Measurements from ENCODE around the gene SOX1. TPM values are rescaled to one million over a fixed set of nuclear protein-coding genes. Genes with fewer than 3 reads are reported as not detected.

The SOX1 gene
- total and polyA plus RNA-seq, 11 donors = not detected

- Histone ChIP-seq H3K9me3 (no peaks in the 10 kb centered on the region), H3K27me3 (peaks cover 35 to 98% (median 78%) of the 10 kb centered on the region in 9 donors), H3K4me3 (no peak overlapping the region), H3K27ac (no peak overlapping the region), H3K36me3 (no peaks in the 10 kb centered on the region), H3K4me1 (peaks cover 0 to 34% (median 0%) of the 10 kb centered on the region in 12 donors)
- TF ChIP-seq CTCF (IDR thresholded peaks at IDR 0.05) (no peak), POLR2A (IDR thresholded peaks at IDR 0.05) (no peak)
- intact Hi-C loops (cut with DNase I) = no loop called here
- DNase-seq = no peak
- 1 to 3% (median 2%) methylated on average over 24 to 35 of the region's 35 CpGs for WGBS, 4 donors
- no peak for ATAC-seq
These were observed 38.3 kb downstream of the SOX1 start for GRCh38 chr13:112105244-112105681.

DNA sequence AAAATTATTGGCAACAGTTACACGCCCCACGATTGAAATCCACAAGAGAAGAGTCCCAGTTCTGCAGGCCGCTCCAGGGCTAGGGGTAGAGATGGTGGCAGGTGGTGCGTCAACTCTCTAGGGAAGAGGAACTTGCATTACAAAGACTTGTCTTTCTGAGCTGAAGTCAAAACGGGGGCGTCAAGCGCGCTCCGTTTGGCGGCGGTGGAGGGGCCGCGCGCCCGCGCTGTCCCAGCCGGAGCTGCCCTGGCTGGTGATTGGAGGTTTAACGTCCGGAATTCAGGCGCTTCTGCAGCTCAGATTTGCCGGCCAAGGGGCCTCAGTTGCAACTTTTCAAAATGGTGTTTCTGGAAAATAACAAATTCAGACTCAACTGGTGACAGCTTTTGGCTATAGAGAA, 38.9 kb downstream of the SOX1 start:
- WGBS, 4 donors = 1 to 3% (median 2%) methylated on average over 21 of the region's 21 CpGs
- Histone ChIP-seq H3K27ac (no peak overlapping the region), H3K9me3 (no peaks in the 10 kb centered on the region), H3K36me3 (no peaks in the 10 kb centered on the region), H3K4me3 (no peak overlapping the region), H3K27me3 (peaks cover 38 to 100% (median 84%) of the 10 kb centered on the region in 9 donors), H3K4me1 (peaks cover 0 to 34% (median 0%) of the 10 kb centered on the region in 12 donors)
- intact Hi-C loops (cut with DNase I) = no loop called here
- ATAC-seq (no peak), DNase-seq (no peak)
- TF ChIP-seq POLR2A (IDR thresholded peaks at IDR 0.05) = no peak
- TF ChIP-seq CTCF (IDR thresholded peaks at IDR 0.05) = no peak

- H3K9me3 ChIP-seq = no peaks in the 10 kb centered on the region
- H3K27me3 ChIP-seq = peaks cover 38 to 100% (median 80%) of the 10 kb centered on the region in 9 donors
- TF ChIP-seq CTCF (IDR thresholded peaks at IDR 0.05) = no peak
- no peak for TF ChIP-seq POLR2A (IDR thresholded peaks at IDR 0.05)
- 4 to 5% (median 5%) methylated on average over 36 of the region's 36 CpGs for WGBS, 4 donors
- no peaks in the 10 kb centered on the region for H3K36me3 ChIP-seq
- no peak overlapping the region for H3K4me3 ChIP-seq
- DNase-seq = no peak
- ATAC-seq = no peak
- H3K27ac ChIP-seq = no peak overlapping the region
- intact Hi-C loops (cut with DNase I) = no loop called here
- H3K4me1 ChIP-seq = peaks cover 0 to 34% (median 0%) of the 10 kb centered on the region in 12 donors
These were observed 39.7 kb downstream of the SOX1 start for GRCh38 chr13:112106478-112107141.

DNA sequence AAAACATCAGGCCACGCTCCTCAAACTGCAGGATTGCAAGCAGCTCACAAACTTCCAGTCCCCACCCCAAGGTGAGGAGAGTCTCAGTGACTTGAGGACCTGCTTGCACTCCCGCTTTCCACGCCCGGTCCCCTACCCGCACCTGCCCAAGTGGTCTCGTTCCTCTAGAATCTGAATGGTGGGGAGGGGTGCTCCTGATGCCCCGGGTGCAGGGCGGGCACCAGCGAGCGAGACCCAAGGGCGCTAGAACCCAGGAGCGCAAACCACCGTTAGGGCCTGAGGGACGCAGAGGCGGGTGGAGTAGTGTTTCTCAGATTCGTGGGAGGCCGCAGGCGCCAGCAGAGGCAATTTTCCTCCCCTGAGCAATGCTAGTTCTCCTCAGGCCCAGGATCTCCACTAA, 40.3 kb downstream of the SOX1 start:
- intact Hi-C loops (cut with DNase I) = no loop called here

More for the DNA sequence above, 40.3 kb downstream of the SOX1 start:
- Histone ChIP-seq H3K27ac (no peak overlapping the region), H3K4me3 (no peak overlapping the region), H3K4me1 (peaks cover 0 to 34% (median 0%) of the 10 kb centered on the region in 12 donors), H3K36me3 (no peaks in the 10 kb centered on the region), H3K9me3 (no peaks in the 10 kb centered on the region), H3K27me3 (peaks cover 40 to 98% (median 78%) of the 10 kb centered on the region in 9 donors)
- ATAC-seq = no peak
- WGBS, 4 donors = 14 to 34% (median 19%) methylated on average over 6 to 18 of the region's 18 CpGs
- TF ChIP-seq CTCF (IDR thresholded peaks at IDR 0.05) = no peak
- no peak for TF ChIP-seq POLR2A (IDR thresholded peaks at IDR 0.05)
- DNase-seq = no peak

Measured in heart left ventricle (tissue), 16 donors.